ENCODE measurements around the gene TUBB6. TPM values are rescaled to one million over a fixed set of nuclear protein-coding genes. Genes with fewer than 3 reads are reported as not detected.

Gene TUBB6
- total and polyA plus RNA-seq, 2 donors (not counting 1 experiment from before 2014, with no cell fraction given): 30.4 to 58.7 TPM

DNA sequence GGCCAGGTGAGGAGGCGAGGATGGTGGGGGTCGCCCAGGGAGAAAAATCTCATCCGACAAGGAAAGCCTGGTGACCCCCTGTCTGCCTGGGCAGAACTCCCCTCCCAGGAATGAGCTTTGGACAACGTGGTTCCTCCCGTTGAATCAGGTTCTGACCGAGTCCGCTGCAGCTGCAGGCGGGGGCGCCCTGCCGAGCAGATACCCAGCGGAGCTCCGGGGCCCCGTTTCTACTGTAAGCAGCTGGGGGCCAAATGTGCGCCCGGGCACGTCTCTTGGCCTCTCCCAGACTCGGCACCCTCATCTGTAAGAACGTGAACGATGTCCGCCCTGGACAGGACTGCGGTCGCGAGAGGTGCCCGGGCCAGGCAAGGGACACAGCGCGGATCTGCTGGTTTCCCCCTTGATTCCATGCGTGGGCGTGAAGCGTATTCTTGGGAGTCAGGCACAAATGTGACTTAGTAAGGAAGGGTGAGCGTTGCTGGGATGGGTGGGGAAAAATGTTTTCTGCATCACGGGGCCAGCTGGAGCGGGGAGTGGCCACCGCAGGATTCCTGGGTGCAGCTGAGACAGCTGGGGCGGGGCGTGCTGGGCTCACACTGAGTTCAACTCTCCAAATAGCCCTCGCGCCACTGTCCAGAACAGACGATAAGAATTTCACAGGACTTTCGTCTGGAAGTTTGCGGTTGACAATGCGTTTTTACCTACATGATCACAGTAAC, 20.2 kb upstream of the TUBB6 start:
- ATAC-seq (ENCODE audit: low read depth) (no peak), DNase-seq (no peak)
- no peaks in the 10 kb centered on the region for H3K79me2 ChIP-seq (ENCODE audit: control insufficient read depth, insufficient read depth, low read length)
- peaks cover 0 to 5% (median 0%) of the 10 kb centered on the region in 3 donors for H3K9me3 ChIP-seq (ENCODE audit: control extremely low read depth in 1 of 3, control insufficient read depth in 2 of 3, insufficient read depth in 1 of 3, low read length in 2 of 3)
- H3K27ac Mint-ChIP-seq: no peak overlapping the region
- TF ChIP-seq, protein P1, sequence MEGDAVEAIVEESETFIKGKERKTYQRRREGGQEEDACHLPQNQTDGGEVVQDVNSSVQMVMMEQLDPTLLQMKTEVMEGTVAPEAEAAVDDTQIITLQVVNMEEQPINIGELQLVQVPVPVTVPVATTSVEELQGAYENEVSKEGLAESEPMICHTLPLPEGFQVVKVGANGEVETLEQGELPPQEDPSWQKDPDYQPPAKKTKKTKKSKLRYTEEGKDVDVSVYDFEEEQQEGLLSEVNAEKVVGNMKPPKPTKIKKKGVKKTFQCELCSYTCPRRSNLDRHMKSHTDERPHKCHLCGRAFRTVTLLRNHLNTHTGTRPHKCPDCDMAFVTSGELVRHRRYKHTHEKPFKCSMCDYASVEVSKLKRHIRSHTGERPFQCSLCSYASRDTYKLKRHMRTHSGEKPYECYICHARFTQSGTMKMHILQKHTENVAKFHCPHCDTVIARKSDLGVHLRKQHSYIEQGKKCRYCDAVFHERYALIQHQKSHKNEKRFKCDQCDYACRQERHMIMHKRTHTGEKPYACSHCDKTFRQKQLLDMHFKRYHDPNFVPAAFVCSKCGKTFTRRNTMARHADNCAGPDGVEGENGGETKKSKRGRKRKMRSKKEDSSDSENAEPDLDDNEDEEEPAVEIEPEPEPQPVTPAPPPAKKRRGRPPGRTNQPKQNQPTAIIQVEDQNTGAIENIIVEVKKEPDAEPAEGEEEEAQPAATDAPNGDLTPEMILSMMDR (IDR thresholded peaks at IDR 0.05): no peak
- no peak for TF ChIP-seq EZH2 (IDR thresholded peaks at IDR 0.05; ENCODE audit: borderline replicate concordance, insufficient read depth, low read depth, low read length, poor library complexity, severe bottlenecking)
- H4K20me1 ChIP-seq (ENCODE audit: control insufficient read depth, insufficient read depth, low read length, poor library complexity, severe bottlenecking): no peaks in the 10 kb centered on the region
- H3K27ac ChIP-seq (ENCODE audit: low read length in 2 of 2): no peak overlapping the region
- CTCF ChIA-PET: interaction anchor here (1.9 kb wide), 1 partner anchor 16 kb away, joined by 5 read pairs; no protein-coding TSS in a partner anchor
- H3K9ac ChIP-seq (ENCODE audit: low read length): peak overlapping the region; percentile 29
- peaks cover 14% of the 10 kb centered on the region in 2 donors for H3K4me1 ChIP-seq (ENCODE audit: control insufficient read depth in 2 of 2, insufficient read depth in 2 of 2, low read length in 2 of 2)
- intact Hi-C loops (cut with micrococcal nuclease): no loop called here
- peak overlapping the region; percentile 50 for H2AFZ ChIP-seq (ENCODE audit: insufficient read depth, low read depth, low read length, poor library complexity, severe bottlenecking)
- peaks cover 0 to 43% (median 15%) of the 10 kb centered on the region in 4 experiments for H3K27me3 ChIP-seq (replicated peaks in 1 of 4; ENCODE audit: control extremely low read depth in 1 of 4, control insufficient read depth in 3 of 4, insufficient read depth in 4 of 4, low read length in 3 of 4)
- H3K4me3 Mint-ChIP-seq: peak overlapping the region; percentile 76
- no peaks in the 10 kb centered on the region for H3K36me3 ChIP-seq (replicated peaks in 1 of 2; ENCODE audit: control extremely low read depth in 1 of 2, control insufficient read depth in 1 of 2, extremely low read depth in 1 of 2, insufficient read depth in 2 of 2, low read length in 1 of 2)
- H3K4me3 ChIP-seq (ENCODE audit: control extremely low read depth in 1 of 5, extremely low read depth in 1 of 5, insufficient read depth in 1 of 5, low read depth in 2 of 5, low read length in 4 of 5): peak overlapping the region in 2 of 5 experiments; percentile 17 to 27
- peaks cover 8% of the 10 kb centered on the region for H3K4me1 Mint-ChIP-seq
- no peaks in the 10 kb centered on the region for H3K9me3 Mint-ChIP-seq (ENCODE audit: insufficient read depth)
- H3K4me2 ChIP-seq (replicated peaks; ENCODE audit: low read depth, low read length, poor library complexity, severe bottlenecking): peak overlapping the region; percentile 66
- WGBS (ENCODE audit: insufficient coverage): 6% methylated on average over 38 of the region's 41 CpGs
- POLR2A ChIA-PET: no interaction called here
- H3K27me3 Mint-ChIP-seq: peaks cover 43% of the 10 kb centered on the region

DNA sequence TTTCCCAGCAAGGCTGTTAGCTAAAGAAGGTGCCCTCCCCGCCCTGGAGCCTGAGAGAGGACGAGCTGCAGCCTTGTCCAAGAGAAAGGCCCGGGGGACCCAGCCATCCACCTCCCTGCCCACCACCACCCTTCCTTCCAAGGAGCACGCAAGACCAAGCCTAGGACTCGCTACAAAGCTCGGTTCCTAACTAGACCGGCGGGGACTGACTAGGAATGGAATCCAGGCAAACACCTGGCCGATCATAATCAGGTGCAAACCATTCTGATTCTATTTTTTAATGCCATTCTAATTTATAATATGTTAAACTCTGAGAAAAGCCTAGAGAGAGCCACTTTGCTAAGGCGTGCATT, 19.7 kb upstream of the TUBB6 start:
- H3K4me3 Mint-ChIP-seq: peak overlapping the region; percentile 76

More for the DNA sequence above, 19.7 kb upstream of the TUBB6 start:
- Mint-ChIP-seq H3K27me3 (peaks cover 44% of the 10 kb centered on the region), H3K4me1 (peaks cover 8% of the 10 kb centered on the region), H3K27ac (no peak overlapping the region), H3K9me3 (ENCODE audit: insufficient read depth) (no peaks in the 10 kb centered on the region)
- intact Hi-C loops (cut with micrococcal nuclease): no loop called here
- WGBS (ENCODE audit: insufficient coverage): 16% methylated on average over 9 of the region's 10 CpGs
- peaks cover 0 to 5% (median 0%) of the 10 kb centered on the region in 3 donors for H3K9me3 ChIP-seq (ENCODE audit: control extremely low read depth in 1 of 3, control insufficient read depth in 2 of 3, insufficient read depth in 1 of 3, low read length in 2 of 3)
- ChIA-PET POLR2A (no interaction called here), CTCF (interaction anchor here (1.9 kb wide), 1 partner anchor 16 kb away, joined by 5 read pairs; no protein-coding TSS in a partner anchor)
- peak overlapping the region; percentile 66 for H3K4me2 ChIP-seq (replicated peaks; ENCODE audit: low read depth, low read length, poor library complexity, severe bottlenecking)
- DNase-seq: no peak
- no peak overlapping the region for H3K27ac ChIP-seq (ENCODE audit: low read length in 2 of 2)
- ATAC-seq (ENCODE audit: low read depth): no peak
- peak overlapping the region in 1 of 5 experiments; percentile 27 for H3K4me3 ChIP-seq (ENCODE audit: control extremely low read depth in 1 of 5, extremely low read depth in 1 of 5, insufficient read depth in 1 of 5, low read depth in 2 of 5, low read length in 4 of 5)
- TF ChIP-seq, protein P1 (IDR thresholded peaks at IDR 0.05): no peak
- no peak for TF ChIP-seq EZH2 (IDR thresholded peaks at IDR 0.05; ENCODE audit: borderline replicate concordance, insufficient read depth, low read depth, low read length, poor library complexity, severe bottlenecking)
- no peaks in the 10 kb centered on the region for H4K20me1 ChIP-seq (ENCODE audit: control insufficient read depth, insufficient read depth, low read length, poor library complexity, severe bottlenecking)
- peak overlapping the region; percentile 50 for H2AFZ ChIP-seq (ENCODE audit: insufficient read depth, low read depth, low read length, poor library complexity, severe bottlenecking)
- H3K9ac ChIP-seq (ENCODE audit: low read length): no peak overlapping the region
- H3K36me3 ChIP-seq (replicated peaks in 1 of 2; ENCODE audit: control extremely low read depth in 1 of 2, control insufficient read depth in 1 of 2, extremely low read depth in 1 of 2, insufficient read depth in 2 of 2, low read length in 1 of 2): no peaks in the 10 kb centered on the region
- H3K27me3 ChIP-seq (replicated peaks in 1 of 4; ENCODE audit: control extremely low read depth in 1 of 4, control insufficient read depth in 3 of 4, insufficient read depth in 4 of 4, low read length in 3 of 4): peaks cover 0 to 43% (median 15%) of the 10 kb centered on the region in 4 experiments
- H3K79me2 ChIP-seq (ENCODE audit: control insufficient read depth, insufficient read depth, low read length): no peaks in the 10 kb centered on the region
- peaks cover 14% of the 10 kb centered on the region in 2 donors for H3K4me1 ChIP-seq (ENCODE audit: control insufficient read depth in 2 of 2, insufficient read depth in 2 of 2, low read length in 2 of 2)
